Caco-2 (cell line): ENCODE results near the gene BBLN. TPM values are rescaled to one million over a fixed set of nuclear protein-coding genes. Genes with fewer than 3 reads are reported as not detected.
A peak's percentile ranks its signal among the peaks of the same experiment; 100 is the strongest.

ENCODE experiments used
- BruUV-seq: library from RNA; stranded (reverse); fragments of 400-500 nt; replicated peaks from 2 replicates; lab custom pipeline; 2021; lab: Mats Ljungman, UMichigan
- CTCF ChIA-PET: fragments of 300-600 bp; sonication (Branson Sonifier 250); formaldehyde crosslinking; loops from one replicate; lab custom pipeline; 2022; ENCODE audit warnings: antibody characterized with exemption; lab: Charles Lee
- POLR2A ChIA-PET: fragments of 300-600 bp; sonication (Branson Sonifier 250); formaldehyde crosslinking; loops from one replicate; lab custom pipeline; 2022; ENCODE audit warnings: antibody characterized with exemption; lab: Charles Lee
- DNase-seq, 2 experiments: peaks; one replicate each; pipeline versions ENCODE4 v3.0.0 to v3.0.0-alpha.2; 2020 to 2022
- H3K27me3 ChIP-seq: replicated peaks from 2 replicates; pipeline ENCODE4 v1.6.0; 2011; ENCODE audit warnings: low read length; ENCODE audit not compliant: control insufficient read depth, insufficient read depth
- H3K36me3 ChIP-seq: 2 replicates; pipeline ENCODE4 v1.5.1; 2011; ENCODE audit warnings: low read length; ENCODE audit not compliant: control insufficient read depth, insufficient read depth
- H3K4me1 ChIP-seq: fragments of 250-450 bp; sonication (Bioruptor Pico); 2 replicates; pipeline ENCODE4 v1.5.1; 2020; ENCODE audit warnings: mild to moderate bottlenecking
- H3K4me3 ChIP-seq: 2 replicates; pipeline ENCODE4 v1.5.1; 2011; ENCODE audit warnings: low read depth, mild to moderate bottlenecking, control low read depth, low read length
- H3K9me3 ChIP-seq: fragments of 250-450 bp; sonication (Bioruptor Pico); 2 replicates; pipeline ENCODE4 v1.5.1; 2020; ENCODE audit warnings: mild to moderate bottlenecking, moderate library complexity
- H3K27ac Mint-ChIP-seq: one replicate; pipeline ENCODE4 v1.8.0; 2022; ENCODE audit warnings: mixed read lengths; ENCODE audit not compliant: unreplicated experiment
- H3K27me3 Mint-ChIP-seq: one replicate; pipeline ENCODE4 v1.8.0; 2022; ENCODE audit warnings: mixed read lengths; ENCODE audit not compliant: insufficient read depth, unreplicated experiment
- H3K36me3 Mint-ChIP-seq: one replicate; pipeline ENCODE4 v1.8.0; 2022; ENCODE audit warnings: mild to moderate bottlenecking, mixed read lengths; ENCODE audit not compliant: insufficient read depth, unreplicated experiment
- H3K4me1 Mint-ChIP-seq: one replicate; pipeline ENCODE4 v1.8.0; 2022; ENCODE audit warnings: low read depth, mixed read lengths; ENCODE audit not compliant: unreplicated experiment
- H3K4me3 Mint-ChIP-seq: one replicate; pipeline ENCODE4 v1.8.0; 2022; ENCODE audit warnings: mild to moderate bottlenecking, moderate library complexity, mixed read lengths; ENCODE audit not compliant: unreplicated experiment
- H3K9me3 Mint-ChIP-seq: one replicate; pipeline ENCODE4 v1.8.0; 2022; ENCODE audit warnings: mixed read lengths; ENCODE audit not compliant: unreplicated experiment
- intact Hi-C: fragments of 100-400 bp; cut with micrococcal nuclease; formaldehyde crosslinking; loops from one replicate; pipeline ENCODE4 v1.10.0; 2022; ENCODE audit not compliant: unreplicated experiment
- total RNA-seq: library from RNA; stranded (reverse); gene quantifications from 2 replicates; pipeline ENCODE4 v1.2.3, GENCODE V29; 2022
- TF ChIP-seq, protein P1 (sequence below), 2 experiments: fragments of 200-600 bp in 1 of 2; IDR thresholded peaks; 1 replicate in 1 of 2; 2 replicates in 1 of 2; pipeline versions ENCODE4 v1.5.1 to v1.8.0; 2011 to 2022; ENCODE audit warnings: antibody characterized with exemption in 1 of 2, control low read depth in 1 of 2, inconsistent platforms in 1 of 2, low read depth in 1 of 2, low read length in 1 of 2, mild to moderate bottlenecking in 1 of 2, moderate library complexity in 1 of 2; ENCODE audit not compliant: insufficient read depth in 1 of 2, severe bottlenecking in 1 of 2, unreplicated experiment in 1 of 2

The BBLN gene
- total RNA-seq, 1 experiment from 2014 or later, result 34.2 TPM

DNA sequence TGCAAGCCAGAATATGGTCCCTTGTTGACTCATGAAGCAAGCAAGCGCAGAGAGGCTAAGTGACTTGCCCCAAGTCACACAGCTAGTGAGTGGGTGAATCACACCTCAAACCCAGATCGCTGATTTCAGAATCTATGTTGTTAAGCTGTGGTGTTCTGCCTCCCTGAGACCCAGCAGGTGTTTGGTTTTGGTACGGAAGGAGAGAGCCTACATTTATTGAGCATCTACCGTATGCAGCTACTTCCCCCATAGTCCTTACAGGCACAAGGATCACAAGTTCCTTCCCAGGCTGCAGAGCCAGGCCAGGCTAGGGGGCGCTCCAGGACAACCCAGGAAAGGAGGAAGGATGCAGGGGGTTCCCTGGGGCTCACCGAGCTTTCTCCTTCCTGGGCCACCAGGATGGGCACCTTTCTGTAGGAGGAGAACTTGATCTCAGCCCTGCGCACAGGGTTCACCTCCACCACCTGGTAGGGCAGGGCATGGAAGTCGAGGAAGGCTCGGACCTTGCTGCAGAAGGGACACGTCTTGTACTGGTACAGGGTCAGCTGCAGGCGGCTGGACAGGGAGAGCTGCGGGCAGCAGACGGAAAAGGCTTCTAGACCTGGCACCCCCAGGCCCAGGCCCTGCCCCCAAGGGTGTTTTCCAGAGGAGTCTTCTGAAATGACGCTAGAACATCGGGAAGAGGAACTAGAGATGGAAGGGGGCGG lies 35.0 kb upstream of the BBLN start:
- Mint-ChIP-seq H3K4me3 (no peak overlapping the region), H3K27me3 (no peaks in the 10 kb centered on the region), H3K36me3 (peaks cover 48% of the 10 kb centered on the region), H3K27ac (no peak overlapping the region), H3K9me3 (no peaks in the 10 kb centered on the region), H3K4me1 (peaks cover 10% of the 10 kb centered on the region)
- H3K4me1 ChIP-seq, result peaks cover 9% of the 10 kb centered on the region; the same call in 1 of the 2 replicates
- H3K36me3 ChIP-seq, result peaks cover 4% of the 10 kb centered on the region; the same call in 1 of the 2 replicates
- H3K27me3 ChIP-seq, result no peaks in the 10 kb centered on the region
- TF ChIP-seq, protein P1, sequence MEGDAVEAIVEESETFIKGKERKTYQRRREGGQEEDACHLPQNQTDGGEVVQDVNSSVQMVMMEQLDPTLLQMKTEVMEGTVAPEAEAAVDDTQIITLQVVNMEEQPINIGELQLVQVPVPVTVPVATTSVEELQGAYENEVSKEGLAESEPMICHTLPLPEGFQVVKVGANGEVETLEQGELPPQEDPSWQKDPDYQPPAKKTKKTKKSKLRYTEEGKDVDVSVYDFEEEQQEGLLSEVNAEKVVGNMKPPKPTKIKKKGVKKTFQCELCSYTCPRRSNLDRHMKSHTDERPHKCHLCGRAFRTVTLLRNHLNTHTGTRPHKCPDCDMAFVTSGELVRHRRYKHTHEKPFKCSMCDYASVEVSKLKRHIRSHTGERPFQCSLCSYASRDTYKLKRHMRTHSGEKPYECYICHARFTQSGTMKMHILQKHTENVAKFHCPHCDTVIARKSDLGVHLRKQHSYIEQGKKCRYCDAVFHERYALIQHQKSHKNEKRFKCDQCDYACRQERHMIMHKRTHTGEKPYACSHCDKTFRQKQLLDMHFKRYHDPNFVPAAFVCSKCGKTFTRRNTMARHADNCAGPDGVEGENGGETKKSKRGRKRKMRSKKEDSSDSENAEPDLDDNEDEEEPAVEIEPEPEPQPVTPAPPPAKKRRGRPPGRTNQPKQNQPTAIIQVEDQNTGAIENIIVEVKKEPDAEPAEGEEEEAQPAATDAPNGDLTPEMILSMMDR (IDR thresholded peaks at IDR 0.05; ENCODE audit: insufficient read depth in 1 of 2, low read depth in 1 of 2, low read length in 1 of 2, severe bottlenecking in 1 of 2, unreplicated experiment in 1 of 2), result peak; percentile 31 to 71
- CTCF ChIA-PET, result interaction anchor here (0.9 kb wide), 1 partner anchor 10 kb away, joined by 4 read pairs; no protein-coding TSS in a partner anchor
- no peak overlapping the region for H3K4me3 ChIP-seq
- no TSS peak for BruUV-seq
- POLR2A ChIA-PET, result interaction anchor here (0.6 to 0.8 kb wide), 2 partner anchors 10 to 931 kb away, joined by 3 read pairs; no protein-coding TSS in a partner anchor
- intact Hi-C loops, result loop anchor here (5.0 kb wide), 1 partner anchor 67 kb away; the partner anchor contains the start of gene CIZ1
- DNase-seq, result peak in 1 of 2 experiments; percentile 65
- H3K9me3 ChIP-seq, result no peaks in the 10 kb centered on the region

DNA sequence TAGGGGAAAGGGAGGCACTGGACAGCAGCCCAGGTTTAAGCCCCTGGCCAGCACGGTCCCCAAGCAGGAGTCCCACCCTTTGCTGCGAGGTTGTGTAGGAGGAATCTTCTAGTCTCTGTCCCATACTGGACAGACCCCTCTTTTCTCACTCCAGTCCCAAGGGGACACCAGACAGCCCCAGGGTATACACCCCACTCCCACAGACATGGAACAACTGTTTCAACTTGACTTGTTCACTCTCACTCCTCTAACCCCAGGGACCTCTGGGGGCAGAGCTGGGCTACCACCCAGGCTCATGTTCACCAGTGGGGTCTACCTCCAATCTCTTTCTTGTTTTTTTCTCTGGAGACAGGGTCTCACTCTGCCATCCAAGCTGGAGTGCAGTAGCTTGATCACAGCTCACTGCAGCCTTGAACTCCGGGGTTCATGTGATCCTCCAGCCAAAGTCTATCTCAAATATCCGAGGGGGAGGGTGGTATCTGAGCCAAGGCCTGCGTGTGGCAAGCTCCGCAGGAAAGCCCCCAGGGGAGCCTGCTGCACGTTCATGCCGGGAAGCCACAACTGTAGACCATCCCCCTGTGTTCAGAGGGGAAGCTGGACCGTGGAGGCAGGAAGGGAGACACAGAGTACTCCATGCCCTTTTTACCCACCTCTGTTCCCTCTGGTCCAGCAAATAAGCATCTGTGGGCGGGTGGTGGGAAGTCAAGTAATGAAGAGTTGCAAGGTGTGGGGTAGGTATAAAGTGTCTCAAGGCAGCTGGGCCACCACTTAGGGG lies 34.3 kb upstream of the BBLN start:
- no TSS peak for BruUV-seq
- H3K36me3 ChIP-seq, result peaks cover 4% of the 10 kb centered on the region; the same call in 1 of the 2 replicates
- no peaks in the 10 kb centered on the region for H3K27me3 Mint-ChIP-seq
- no peaks in the 10 kb centered on the region for H3K9me3 Mint-ChIP-seq
- POLR2A ChIA-PET, result no interaction called here
- TF ChIP-seq, protein P1 (IDR thresholded peaks at IDR 0.05; ENCODE audit: insufficient read depth in 1 of 2, low read depth in 1 of 2, low read length in 1 of 2, severe bottlenecking in 1 of 2, unreplicated experiment in 1 of 2), result no peak
- no peak overlapping the region for H3K27ac Mint-ChIP-seq
- peaks cover 9% of the 10 kb centered on the region; the same call in 1 of the 2 replicates for H3K4me1 ChIP-seq
- peak overlapping the region; percentile 97 for H3K4me3 Mint-ChIP-seq
- CTCF ChIA-PET, result interaction anchor here (0.9 kb wide), 1 partner anchor 11 kb away, joined by 4 read pairs; no protein-coding TSS in a partner anchor
- no peak for DNase-seq
- H3K4me3 ChIP-seq, result no peak overlapping the region
- no peaks in the 10 kb centered on the region for H3K9me3 ChIP-seq
- peaks cover 10% of the 10 kb centered on the region for H3K4me1 Mint-ChIP-seq
- intact Hi-C loops, result loop anchor here (5.0 kb wide), 1 partner anchor 67 kb away; the partner anchor contains the start of gene CIZ1
- peaks cover 43% of the 10 kb centered on the region for H3K36me3 Mint-ChIP-seq
- no peaks in the 10 kb centered on the region for H3K27me3 ChIP-seq

DNA sequence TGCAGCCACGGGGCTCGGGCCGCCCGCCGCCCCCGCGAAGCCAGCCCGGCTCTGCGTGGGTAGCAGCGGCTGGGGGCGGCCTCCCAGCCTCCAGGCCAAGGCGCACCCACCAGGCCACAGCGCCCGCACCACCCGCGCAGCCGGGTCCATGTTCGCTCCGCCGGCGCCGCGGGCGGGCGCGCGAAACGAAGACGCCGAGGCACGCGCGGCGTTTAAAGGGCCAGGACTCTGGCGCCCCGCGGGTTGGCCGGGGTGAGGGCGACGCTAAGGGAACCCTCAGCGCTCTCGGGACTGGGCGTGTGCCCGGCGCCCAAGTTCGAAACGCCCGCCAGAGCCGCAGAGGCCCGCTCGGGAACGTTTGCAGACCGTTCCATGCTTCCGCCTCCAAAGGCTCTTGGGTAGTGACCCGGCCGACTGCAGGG lies 32.5 kb upstream of the BBLN start, which contains the start of gene PTGES2:
Gene PTGES2 (minus strand): TSS at position 162 of the 422 bp plus-strand sequence. CDS start 12 bp downstream, at position 150.
- peak; percentile 84 to 91 for DNase-seq
- H3K9me3 Mint-ChIP-seq, result no peaks in the 10 kb centered on the region
- peaks cover 9% of the 10 kb centered on the region; the same call in 1 of the 2 replicates for H3K4me1 ChIP-seq
- no peaks in the 10 kb centered on the region for H3K27me3 ChIP-seq
- peak within 1 kb of the TSS; percentile 97 for H3K4me3 Mint-ChIP-seq
- peaks cover 4% of the 10 kb centered on the region; the same call in 1 of the 2 replicates for H3K36me3 ChIP-seq
- H3K27ac Mint-ChIP-seq, result peak within 1 kb of the TSS; percentile 100
- intact Hi-C loops, result loop anchor here (5.0 kb wide), 1 partner anchor 65 kb away; the partner anchor contains the start of gene CIZ1
- TF ChIP-seq, protein P1 (IDR thresholded peaks at IDR 0.05; ENCODE audit: insufficient read depth in 1 of 2, low read depth in 1 of 2, low read length in 1 of 2, severe bottlenecking in 1 of 2, unreplicated experiment in 1 of 2), result no peak
- peak within 1 kb of the TSS; percentile 96 for H3K4me3 ChIP-seq
- POLR2A ChIA-PET, result no interaction called here
- H3K9me3 ChIP-seq, result no peaks in the 10 kb centered on the region
- H3K27me3 Mint-ChIP-seq, result no peaks in the 10 kb centered on the region
- CTCF ChIA-PET, result interaction anchor here (1.6 kb wide), 1 partner anchor 10 kb away, joined by 11 read pairs; no protein-coding TSS in a partner anchor
- BruUV-seq, result no TSS peak
- peaks cover 10% of the 10 kb centered on the region for H3K4me1 Mint-ChIP-seq
- H3K36me3 Mint-ChIP-seq, result peaks cover 33% of the 10 kb centered on the region
